ENCODE measurements around the gene MTG2.

DNA sequence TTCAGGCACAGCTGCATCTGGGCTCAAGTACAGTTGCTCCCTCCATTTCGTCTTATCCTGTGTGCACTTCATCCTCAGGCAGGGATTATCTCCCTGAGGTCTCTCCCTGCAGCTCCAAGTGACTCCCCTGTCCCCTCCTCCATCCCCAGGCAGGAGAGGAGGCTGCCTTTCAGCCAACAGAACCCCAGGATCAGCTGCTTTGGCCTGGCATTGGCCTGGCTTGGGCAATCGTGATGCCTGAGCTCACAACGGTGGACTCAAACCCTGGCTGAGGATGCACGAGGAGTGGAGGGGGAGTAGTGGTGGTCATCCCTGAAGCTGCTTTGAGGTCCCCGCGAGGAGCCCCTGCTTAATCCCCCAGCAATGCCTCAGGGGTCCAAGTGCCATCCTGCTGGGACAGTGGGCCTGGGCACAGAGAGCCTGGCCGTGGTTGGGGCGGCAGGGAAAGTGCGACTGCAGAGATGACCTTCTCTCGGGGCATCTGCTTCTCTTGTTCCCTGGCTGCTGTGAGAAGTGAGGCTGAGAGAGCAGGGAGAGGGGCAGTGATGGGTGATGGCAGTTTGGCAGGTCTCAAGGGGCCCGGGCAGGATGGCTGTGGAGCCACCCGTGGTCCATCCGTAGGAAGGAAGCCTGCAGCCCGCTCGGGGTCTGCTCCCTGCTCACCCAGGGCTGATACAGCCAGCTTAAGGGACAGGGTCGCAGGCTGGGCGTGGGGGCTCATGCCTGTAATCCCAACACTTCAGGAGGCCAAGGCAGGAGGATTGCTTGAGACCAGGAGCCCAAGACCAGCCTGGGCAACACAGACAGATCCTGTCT, 43.2 kb downstream of the MTG2 start:
- TF ChIP-seq, protein P1, sequence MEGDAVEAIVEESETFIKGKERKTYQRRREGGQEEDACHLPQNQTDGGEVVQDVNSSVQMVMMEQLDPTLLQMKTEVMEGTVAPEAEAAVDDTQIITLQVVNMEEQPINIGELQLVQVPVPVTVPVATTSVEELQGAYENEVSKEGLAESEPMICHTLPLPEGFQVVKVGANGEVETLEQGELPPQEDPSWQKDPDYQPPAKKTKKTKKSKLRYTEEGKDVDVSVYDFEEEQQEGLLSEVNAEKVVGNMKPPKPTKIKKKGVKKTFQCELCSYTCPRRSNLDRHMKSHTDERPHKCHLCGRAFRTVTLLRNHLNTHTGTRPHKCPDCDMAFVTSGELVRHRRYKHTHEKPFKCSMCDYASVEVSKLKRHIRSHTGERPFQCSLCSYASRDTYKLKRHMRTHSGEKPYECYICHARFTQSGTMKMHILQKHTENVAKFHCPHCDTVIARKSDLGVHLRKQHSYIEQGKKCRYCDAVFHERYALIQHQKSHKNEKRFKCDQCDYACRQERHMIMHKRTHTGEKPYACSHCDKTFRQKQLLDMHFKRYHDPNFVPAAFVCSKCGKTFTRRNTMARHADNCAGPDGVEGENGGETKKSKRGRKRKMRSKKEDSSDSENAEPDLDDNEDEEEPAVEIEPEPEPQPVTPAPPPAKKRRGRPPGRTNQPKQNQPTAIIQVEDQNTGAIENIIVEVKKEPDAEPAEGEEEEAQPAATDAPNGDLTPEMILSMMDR (IDR thresholded peaks at IDR 0.05; ENCODE audit: low read length) = no peak
- TF ChIP-seq EZH2 (optimal IDR thresholded peaks at IDR 0.05; ENCODE audit: low read depth, low read length) = no peak

Data from MM.1S (cell line).